Measurements from ENCODE around the gene ZNF532. TPM values are rescaled to one million over a fixed set of nuclear protein-coding genes. Genes with fewer than 3 reads are reported as not detected.

ZNF532 gene, protein sequence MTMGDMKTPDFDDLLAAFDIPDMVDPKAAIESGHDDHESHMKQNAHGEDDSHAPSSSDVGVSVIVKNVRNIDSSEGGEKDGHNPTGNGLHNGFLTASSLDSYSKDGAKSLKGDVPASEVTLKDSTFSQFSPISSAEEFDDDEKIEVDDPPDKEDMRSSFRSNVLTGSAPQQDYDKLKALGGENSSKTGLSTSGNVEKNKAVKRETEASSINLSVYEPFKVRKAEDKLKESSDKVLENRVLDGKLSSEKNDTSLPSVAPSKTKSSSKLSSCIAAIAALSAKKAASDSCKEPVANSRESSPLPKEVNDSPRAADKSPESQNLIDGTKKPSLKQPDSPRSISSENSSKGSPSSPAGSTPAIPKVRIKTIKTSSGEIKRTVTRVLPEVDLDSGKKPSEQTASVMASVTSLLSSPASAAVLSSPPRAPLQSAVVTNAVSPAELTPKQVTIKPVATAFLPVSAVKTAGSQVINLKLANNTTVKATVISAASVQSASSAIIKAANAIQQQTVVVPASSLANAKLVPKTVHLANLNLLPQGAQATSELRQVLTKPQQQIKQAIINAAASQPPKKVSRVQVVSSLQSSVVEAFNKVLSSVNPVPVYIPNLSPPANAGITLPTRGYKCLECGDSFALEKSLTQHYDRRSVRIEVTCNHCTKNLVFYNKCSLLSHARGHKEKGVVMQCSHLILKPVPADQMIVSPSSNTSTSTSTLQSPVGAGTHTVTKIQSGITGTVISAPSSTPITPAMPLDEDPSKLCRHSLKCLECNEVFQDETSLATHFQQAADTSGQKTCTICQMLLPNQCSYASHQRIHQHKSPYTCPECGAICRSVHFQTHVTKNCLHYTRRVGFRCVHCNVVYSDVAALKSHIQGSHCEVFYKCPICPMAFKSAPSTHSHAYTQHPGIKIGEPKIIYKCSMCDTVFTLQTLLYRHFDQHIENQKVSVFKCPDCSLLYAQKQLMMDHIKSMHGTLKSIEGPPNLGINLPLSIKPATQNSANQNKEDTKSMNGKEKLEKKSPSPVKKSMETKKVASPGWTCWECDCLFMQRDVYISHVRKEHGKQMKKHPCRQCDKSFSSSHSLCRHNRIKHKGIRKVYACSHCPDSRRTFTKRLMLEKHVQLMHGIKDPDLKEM (N-terminal part only)
- total RNA-seq, result 55.6 and 94.6 TPM in 2 replicates

DNA sequence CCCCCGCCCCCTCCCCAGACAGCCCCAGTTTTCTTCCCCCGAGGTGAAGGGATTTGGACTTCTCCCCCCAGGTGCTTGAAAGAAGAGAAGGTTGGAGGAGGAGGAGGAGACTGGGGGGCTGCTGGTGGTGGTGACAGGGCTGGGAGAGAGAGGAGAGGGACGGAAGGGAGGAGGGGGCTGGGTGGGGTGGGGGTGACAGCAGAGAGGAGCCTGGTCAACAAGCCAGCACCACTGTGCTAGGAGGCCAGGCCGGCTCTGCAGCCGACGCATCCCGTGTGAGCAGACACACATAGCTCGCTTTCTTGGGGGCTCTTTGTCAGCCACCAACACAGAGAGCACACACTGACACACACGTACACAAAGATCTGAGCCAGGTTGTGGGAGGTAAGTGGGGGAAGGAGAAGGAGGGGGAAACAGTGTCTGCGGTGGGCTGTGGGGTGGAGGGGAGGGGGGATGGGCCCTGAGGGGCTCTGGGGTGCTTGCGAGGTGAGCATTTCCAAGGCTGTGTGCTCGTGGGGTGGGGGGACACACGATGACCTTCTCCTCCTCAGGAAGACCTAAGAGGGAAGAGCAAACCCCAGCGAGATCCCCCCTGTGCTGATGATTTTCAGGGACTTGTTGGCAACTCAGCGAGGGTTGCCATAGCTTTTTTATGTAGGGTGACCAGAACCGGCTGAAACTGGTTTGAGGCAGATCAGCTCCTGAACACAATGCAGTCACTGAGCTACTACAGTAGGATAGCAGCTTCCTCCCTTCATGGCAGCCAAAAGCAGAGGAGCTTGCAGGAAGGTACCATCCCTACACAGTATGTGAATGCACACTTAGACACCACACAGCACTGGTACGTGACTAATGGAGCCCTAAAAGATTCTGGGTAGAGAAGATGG is at the start of gene ZNF532:
TSS of gene ZNF532 (plus strand) at position 732 of the 887 bp plus-strand sequence. CDS start 53,411 bp downstream, outside the sequence.

Small RNA genes within 50 kb of the gene (small RNA-seq; reads per million reads assigned to genes)
- gene RF00096 (ENCODE audit: low replicate concordance) (not detected), gene RNU2-69P (ENCODE audit: low replicate concordance) (4.1 reads per million, percentile 85 among the genes with 10 or more reads in this experiment)

Other genes with a start within 250 kb of the ZNF532 start
- 19.3 and 26.9 TPM in 2 replicates for gene ALPK2, start 235.8 kb upstream of the ZNF532 start, total RNA-seq
- gene MALT1, start 193.4 kb upstream of the ZNF532 start, total RNA-seq, result 23.9 and 37.8 TPM in 2 replicates